Mammary epithelial cell (primary cell): ENCODE results near the gene KDM4B.

Experiments used
- EZH2 ChIP-seq: IDR thresholded peaks from 2 replicates; pipeline ENCODE4 v1.6.1; 2012; ENCODE audit warnings: low read length, inconsistent platforms, borderline replicate concordance
- TF ChIP-seq, protein P1 (sequence below), 2 donors: IDR thresholded peaks in 1 of 2; conservative IDR thresholded peaks in 1 of 2; 2 replicates each; pipeline ENCODE4 v1.5.1; 2011 to 2012; ENCODE audit warnings: inconsistent platforms in 2 of 2, low read length in 2 of 2, mild to moderate bottlenecking in 2 of 2, control low read depth in 1 of 2, low read depth in 1 of 2; ENCODE audit not compliant: insufficient read depth in 1 of 2; ENCODE audit errors: extremely low read depth in 1 of 2

- TF ChIP-seq, protein P1, sequence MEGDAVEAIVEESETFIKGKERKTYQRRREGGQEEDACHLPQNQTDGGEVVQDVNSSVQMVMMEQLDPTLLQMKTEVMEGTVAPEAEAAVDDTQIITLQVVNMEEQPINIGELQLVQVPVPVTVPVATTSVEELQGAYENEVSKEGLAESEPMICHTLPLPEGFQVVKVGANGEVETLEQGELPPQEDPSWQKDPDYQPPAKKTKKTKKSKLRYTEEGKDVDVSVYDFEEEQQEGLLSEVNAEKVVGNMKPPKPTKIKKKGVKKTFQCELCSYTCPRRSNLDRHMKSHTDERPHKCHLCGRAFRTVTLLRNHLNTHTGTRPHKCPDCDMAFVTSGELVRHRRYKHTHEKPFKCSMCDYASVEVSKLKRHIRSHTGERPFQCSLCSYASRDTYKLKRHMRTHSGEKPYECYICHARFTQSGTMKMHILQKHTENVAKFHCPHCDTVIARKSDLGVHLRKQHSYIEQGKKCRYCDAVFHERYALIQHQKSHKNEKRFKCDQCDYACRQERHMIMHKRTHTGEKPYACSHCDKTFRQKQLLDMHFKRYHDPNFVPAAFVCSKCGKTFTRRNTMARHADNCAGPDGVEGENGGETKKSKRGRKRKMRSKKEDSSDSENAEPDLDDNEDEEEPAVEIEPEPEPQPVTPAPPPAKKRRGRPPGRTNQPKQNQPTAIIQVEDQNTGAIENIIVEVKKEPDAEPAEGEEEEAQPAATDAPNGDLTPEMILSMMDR (conservative IDR thresholded peaks at IDR 0.05 in 1 of 2, IDR thresholded peaks at IDR 0.05 in 1 of 2; ENCODE audit: extremely low read depth in 1 of 2, insufficient read depth in 1 of 2, low read depth in 1 of 2, low read length in 2 of 2), result no peak
- no peak for TF ChIP-seq EZH2
Observed at GRCh38 chr19:5112681-5113575, 144.0 kb downstream of the KDM4B start.
